Posterior vena cava (tissue), 2 donors: ENCODE measurements around the gene RPS6KA2. TPM values are rescaled to one million over a fixed set of nuclear protein-coding genes. Genes with fewer than 3 reads are reported as not detected.

Experiments used
- DNase-seq: peaks from one replicate; pipeline ENCODE4 v3.0.0-alpha.2; 2020; ENCODE audit warnings: low spot score
- intact Hi-C, 2 donors: fragments of 100-400 bp; cut with DNase I; formaldehyde crosslinking; loops; one replicate each; pipeline versions ENCODE4 v1.14.1 to v1.14.2; 2022 to 2023
- total RNA-seq, 2 donors: library from RNA; stranded (reverse); fragmentation: NEBNext Ultra II Directional; extraction: Animal tissue kit (Norgen Biotek cat#: 25700); gene quantifications; one replicate each; pipeline ENCODE4 v1.2.1, GENCODE V29; 2021
- donor health status: DM: yes; HTN: yes; CAD: no.
- donor health status: DM: yes; HTN: yes; CAD: no.

The RPS6KA2 gene
- total RNA-seq, 2 donors from 2014 or later: 34.0 to 43.4 TPM

GRCh38 chr6:166456395-166457156, 170.5 kb downstream of the RPS6KA2 start:
- intact Hi-C loops: no loop called here

GRCh38 chr6:166454692-166455515, 172.1 kb downstream of the RPS6KA2 start:
- DNase-seq: no peak
- intact Hi-C loops: no loop called here

More at GRCh38 chr6:166456395-166457156, 170.5 kb downstream of the RPS6KA2 start:
- no peak for DNase-seq

GRCh38 chr6:166453651-166454050, 173.4 kb downstream of the RPS6KA2 start:
- intact Hi-C loops: no loop called here
- no peak for DNase-seq

- DNase-seq: no peak
- intact Hi-C loops: no loop called here
These were observed 176.7 kb downstream of the RPS6KA2 start for GRCh38 chr6:166450167-166450873.

- intact Hi-C loops: no loop called here
These were observed 177.4 kb downstream of the RPS6KA2 start for GRCh38 chr6:166449641-166450040.

GRCh38 chr6:166449036-166449435, 178.0 kb downstream of the RPS6KA2 start:
- no peak for DNase-seq
- intact Hi-C loops: no loop called here

More at GRCh38 chr6:166449641-166450040, 177.4 kb downstream of the RPS6KA2 start:
- DNase-seq: no peak

GRCh38 chr6:166448432-166448831, 178.6 kb downstream of the RPS6KA2 start:
- intact Hi-C loops: no loop called here
- DNase-seq: no peak

GRCh38 chr6:166446567-166447065, 180.4 kb downstream of the RPS6KA2 start:
- intact Hi-C loops: no loop called here
- DNase-seq: no peak

GRCh38 chr6:166446146-166446545, 180.9 kb downstream of the RPS6KA2 start:
- DNase-seq: no peak
- intact Hi-C loops: no loop called here

- intact Hi-C loops: no loop called here
- DNase-seq: no peak
These were observed 182.6 kb downstream of the RPS6KA2 start for GRCh38 chr6:166444446-166444845.

- intact Hi-C loops: no loop called here
- no peak for DNase-seq
These were observed 183.9 kb downstream of the RPS6KA2 start for GRCh38 chr6:166443166-166443565.

GRCh38 chr6:166442131-166442685, 184.8 kb downstream of the RPS6KA2 start:
- intact Hi-C loops: no loop called here
- DNase-seq: no peak

GRCh38 chr6:166441325-166442078, 185.5 kb downstream of the RPS6KA2 start:
- intact Hi-C loops: no loop called here
- no peak for DNase-seq

GRCh38 chr6:166440729-166441128, 186.3 kb downstream of the RPS6KA2 start:
- intact Hi-C loops: no loop called here
- DNase-seq: no peak

GRCh38 chr6:166440106-166440505, 186.9 kb downstream of the RPS6KA2 start:
- DNase-seq: no peak
- intact Hi-C loops: no loop called here

GRCh38 chr6:166439366-166440091, 187.5 kb downstream of the RPS6KA2 start:
- DNase-seq: no peak
- intact Hi-C loops: no loop called here

- no peak for DNase-seq
- intact Hi-C loops: no loop called here
These were observed 188.7 kb downstream of the RPS6KA2 start for GRCh38 chr6:166438211-166438861.

- no peak for DNase-seq
- intact Hi-C loops: no loop called here
These were observed 189.4 kb downstream of the RPS6KA2 start for GRCh38 chr6:166437661-166438060.
